NCI-H2107 treated with DMSO at 0.1 percent for 48 hours (cell line): ENCODE measurements around the gene KIRREL1.

Source experiments
- DNase-seq: peaks from one replicate; lab custom pipeline; 2025; ENCODE audit not compliant: unreplicated experiment; lab: John Stamatoyannopoulos, UW

KIRREL1 gene

DNA sequence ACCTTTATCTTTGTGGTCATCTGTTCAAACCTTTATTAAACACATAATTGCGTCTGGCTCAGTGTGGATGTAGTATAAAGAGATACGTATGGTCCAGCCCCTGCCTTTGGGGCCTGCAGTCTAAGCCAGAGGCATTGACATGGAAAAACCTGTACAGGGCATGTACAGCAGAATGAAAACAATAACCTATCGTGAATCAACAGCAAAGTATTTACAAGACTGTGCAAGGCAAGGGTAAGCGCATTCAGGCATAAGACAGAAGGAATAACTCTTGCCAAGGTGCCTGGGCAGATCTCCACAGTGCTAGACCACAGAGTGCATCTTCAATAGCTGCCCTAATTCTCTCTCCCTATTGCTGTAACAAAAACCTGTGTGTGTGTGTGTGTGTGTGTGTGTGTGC is 35.5 kb downstream of the KIRREL1 start:
- DNase-seq: no peak

- DNase-seq: no peak
Measured at GRCh38 chr1:158035014-158035413, 41.6 kb downstream of the KIRREL1 start.

GRCh38 chr1:158035976-158036583 is 42.6 kb downstream of the KIRREL1 start:
- DNase-seq: no peak

- no peak for DNase-seq
Measured at GRCh38 chr1:158037008-158037865, 43.8 kb downstream of the KIRREL1 start.

DNA sequence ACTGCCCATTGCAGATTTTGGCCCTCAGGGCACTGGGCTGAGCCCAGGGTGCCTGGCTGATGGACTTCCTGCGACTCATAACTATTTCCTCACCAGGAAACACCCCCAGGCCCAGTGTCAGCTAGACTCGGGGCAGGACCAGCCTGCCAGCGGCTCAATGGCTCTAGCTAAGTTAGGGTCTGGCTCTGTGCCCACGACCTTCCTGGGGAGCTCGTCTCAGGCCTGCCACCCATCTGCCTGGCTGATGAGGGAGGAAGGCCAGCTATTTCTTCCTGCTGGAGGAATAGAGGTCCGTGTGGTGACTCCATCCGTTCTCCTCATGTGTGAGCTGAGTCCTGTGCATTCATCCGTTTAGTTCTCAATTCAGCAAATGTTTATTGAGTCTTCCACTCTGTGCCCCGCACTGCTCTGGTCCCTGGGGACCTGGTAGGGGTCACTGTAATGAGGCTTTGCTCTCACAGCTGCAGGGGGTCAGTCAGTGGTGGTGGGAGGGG is 44.5 kb downstream of the KIRREL1 start:
- no peak for DNase-seq

DNA sequence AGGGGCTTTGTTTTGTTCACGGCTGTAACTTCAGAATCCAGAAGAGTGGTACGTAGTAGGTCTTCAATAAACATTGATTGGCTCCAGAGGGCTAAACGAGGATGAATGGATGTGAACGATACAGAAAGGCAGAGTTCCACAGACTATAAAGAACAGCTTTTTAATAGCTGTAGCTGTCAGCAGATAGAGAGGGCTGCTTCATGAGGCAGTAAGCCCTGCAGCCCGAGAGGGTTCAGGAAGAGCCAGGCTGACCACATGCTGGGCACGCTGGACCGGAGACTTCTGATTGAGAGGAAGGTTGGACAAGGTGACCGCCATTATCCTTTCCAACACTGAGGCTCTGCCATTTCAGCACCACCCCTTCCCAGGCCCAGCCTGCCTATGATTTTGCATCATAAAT is 45.3 kb downstream of the KIRREL1 start:
- no peak for DNase-seq

- no peak for DNase-seq
Measured at GRCh38 chr1:158039380-158039779, 45.9 kb downstream of the KIRREL1 start.

GRCh38 chr1:158040323-158040722 is 46.9 kb downstream of the KIRREL1 start:
- DNase-seq: no peak

DNA sequence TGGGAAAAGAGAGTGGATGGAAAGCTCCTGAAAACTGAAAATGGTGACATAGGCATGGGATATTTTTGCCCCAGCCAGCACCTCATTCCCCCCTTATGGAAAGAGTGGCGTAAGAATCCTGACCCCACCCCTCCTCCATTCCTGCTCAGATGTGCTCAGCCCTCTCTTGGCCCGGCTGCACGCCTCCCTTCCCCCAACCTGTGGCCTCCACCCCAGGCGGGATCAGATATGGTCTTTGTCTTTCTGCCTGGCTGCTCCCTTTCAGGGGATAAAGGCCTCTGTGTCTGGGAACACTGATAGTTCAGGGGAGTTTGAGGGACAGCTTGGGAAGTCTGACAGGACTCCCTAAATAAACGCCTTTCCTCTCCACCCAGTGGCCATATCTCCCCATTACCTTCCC is 49.8 kb downstream of the KIRREL1 start:
- DNase-seq: no peak

DNA sequence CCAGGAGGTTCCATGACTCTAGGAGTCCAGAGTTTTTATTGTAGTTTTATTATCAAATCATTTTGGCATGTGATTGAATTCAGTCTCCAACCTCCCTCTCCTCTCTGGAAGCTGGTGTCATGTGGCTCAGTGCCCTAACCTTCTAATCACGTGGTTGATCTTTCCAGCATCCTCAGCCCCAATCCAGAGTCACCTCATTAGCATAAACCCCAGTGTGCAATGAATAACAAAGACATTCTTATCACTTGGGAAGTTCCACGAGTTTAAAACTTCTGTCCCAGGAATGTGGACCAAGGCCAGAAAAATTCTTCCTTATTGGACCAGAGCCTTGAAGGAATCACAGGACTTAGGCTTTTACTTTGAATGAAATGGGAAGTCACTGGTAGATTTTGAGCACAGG is 52.2 kb downstream of the KIRREL1 start:
- DNase-seq: no peak

DNA sequence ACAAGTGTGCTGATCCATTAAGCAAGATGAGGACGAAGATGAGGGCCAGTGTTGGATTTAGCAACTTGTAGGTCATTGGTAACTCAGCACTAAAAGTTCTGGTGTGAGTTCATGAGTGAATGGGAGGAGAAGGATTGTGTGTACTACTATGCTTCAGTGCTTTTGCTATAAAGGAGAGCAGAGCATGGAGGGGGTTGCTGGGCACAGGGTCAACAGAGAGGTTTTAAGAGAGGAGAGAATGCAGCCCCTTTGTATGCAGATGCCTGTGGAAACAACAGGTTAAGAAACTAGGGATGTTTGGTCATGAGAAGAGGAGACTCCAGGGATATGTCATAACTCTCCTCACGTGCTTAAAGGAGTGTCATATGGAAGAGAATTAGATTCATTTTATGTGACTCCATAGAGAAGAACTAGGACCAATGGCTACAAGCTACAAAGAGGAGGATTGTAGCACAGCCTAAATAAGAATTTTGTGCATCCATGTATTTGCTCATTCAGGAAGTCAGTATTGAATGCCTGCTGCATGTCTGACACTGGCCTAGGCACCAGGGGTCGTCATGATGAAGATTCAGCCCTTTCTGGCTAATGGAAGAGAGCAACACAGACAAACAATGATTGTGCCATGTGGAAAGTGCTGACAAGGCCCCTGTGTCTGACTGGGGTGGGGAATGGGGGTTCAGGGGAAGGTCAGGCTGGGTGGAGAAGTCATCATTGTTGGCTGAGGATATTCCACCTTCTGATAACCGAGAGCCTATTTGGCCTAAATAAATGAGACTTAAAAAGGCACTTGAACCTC is 53.5 kb downstream of the KIRREL1 start:
- no peak for DNase-seq

GRCh38 chr1:158048371-158049067 is 55.1 kb downstream of the KIRREL1 start:
- no peak for DNase-seq

DNA sequence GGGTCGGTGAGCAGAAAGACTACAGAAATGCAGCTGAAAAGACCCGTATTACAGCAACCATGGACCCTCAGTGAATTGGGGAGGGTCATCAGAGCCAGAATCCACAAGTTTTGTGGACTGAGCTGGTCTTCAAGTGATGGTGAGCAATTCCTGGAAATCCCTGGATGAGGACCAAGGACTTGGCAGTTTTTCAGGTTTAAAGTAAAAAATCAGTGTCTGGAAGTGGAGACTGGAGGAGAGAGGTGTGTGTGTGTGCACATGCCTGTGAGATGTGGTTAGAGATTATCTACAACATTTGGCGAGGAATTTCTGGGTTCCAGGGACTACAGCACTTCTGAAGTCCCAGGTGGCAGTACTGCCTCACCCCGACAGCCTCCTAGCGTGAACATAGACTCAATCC is 56.4 kb downstream of the KIRREL1 start:
- DNase-seq: no peak

GRCh38 chr1:158053276-158053675 is 59.8 kb downstream of the KIRREL1 start:
- no peak for DNase-seq

GRCh38 chr1:158054721-158055120 is 61.3 kb downstream of the KIRREL1 start:
- no peak for DNase-seq

DNA sequence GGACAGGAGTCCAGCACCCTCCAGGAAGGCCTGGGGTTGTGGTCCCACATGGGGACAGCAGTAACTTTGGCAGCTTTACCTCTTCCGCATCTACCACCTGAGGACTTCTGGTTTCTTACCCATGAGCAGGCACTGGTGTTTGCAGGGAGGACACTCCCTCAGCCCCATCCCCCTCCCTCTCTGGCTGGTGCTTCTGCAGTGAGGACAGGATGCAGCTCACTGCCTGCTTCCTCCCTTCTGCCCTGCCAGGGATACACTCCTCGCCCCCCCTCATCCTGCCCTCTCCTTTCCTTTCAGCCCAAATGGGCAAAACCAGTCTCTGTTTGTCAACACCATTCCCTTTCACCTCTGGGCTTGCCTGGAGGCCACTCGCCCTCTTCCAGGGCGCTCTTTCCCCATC is 62.4 kb downstream of the KIRREL1 start:
- DNase-seq: no peak

- no peak for DNase-seq
Measured at GRCh38 chr1:158056498-158056897, 63.1 kb downstream of the KIRREL1 start.

- DNase-seq: no peak
Measured at GRCh38 chr1:158058237-158058985, 65.0 kb downstream of the KIRREL1 start.

DNA sequence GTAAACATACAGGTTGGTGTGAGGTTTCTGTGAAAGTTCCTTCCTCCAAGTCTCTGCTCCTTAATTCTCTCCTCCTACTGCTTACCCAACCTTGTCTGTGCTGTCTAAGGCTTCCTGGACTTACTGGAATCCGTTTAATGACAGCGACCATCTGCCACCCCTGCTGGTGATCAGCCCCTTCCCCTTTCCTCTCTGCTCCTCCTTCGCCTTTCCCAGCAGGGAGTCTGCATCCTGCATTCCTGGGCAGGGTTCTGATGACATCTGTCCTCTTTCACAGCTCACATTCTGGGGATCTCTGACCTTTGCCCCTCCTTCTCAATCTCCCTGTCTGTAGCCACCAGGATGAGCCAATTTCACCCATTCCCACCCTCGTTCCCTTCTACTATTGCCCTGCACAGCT is 66.5 kb downstream of the KIRREL1 start:
- no peak for DNase-seq

DNA sequence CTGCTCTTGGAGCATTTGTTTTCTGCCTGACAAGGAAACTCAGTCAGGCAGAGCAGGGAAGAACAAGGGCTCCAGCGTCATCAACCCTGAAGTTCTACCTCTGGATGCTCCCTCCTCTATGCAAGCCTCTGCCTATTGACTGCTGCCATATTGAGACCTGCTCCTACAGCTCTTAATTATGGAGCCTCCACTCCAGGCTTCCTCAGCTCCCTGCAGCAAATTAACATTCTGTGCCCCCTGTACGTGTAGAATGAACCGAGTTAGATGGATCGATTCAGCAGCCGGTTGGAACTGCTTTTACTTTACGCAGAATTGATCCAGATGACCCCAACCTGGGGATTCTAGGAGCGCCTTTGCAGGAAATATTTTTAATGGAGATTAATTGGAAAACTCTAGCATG is 68.7 kb downstream of the KIRREL1 start:
- DNase-seq: no peak
